ENCODE data around the gene CXCL12.

The CXCL12 gene

GRCh38 chr10:44370731-44371248, 14.1 kb downstream of the CXCL12 start:
- CTCF ChIA-PET: interaction anchor here (0.7 to 1.8 kb wide), 10 partner anchors 9 to 718 kb away, joined by 3 to 12 read pairs (median 4); partner anchors contain the start of gene CXCL12
- POLR2A ChIA-PET: no interaction called here

GRCh38 chr10:44369854-44370253, 15.0 kb downstream of the CXCL12 start:
- POLR2A ChIA-PET: no interaction called here
- CTCF ChIA-PET: interaction anchor here (1.4 to 1.5 kb wide), 2 partner anchors 678 to 686 kb away, joined by 3 to 4 read pairs; no protein-coding TSS in a partner anchor
- no peak overlapping the region for H3K4me3 ChIP-seq (ENCODE audit: low read depth, low read length)
- no peak for DNase-seq (ENCODE audit: low read depth, low spot score)
- TF ChIP-seq CTCF (IDR thresholded peaks at IDR 0.05; ENCODE audit: insufficient read depth, low read length, missing control alignments): no peak

More at GRCh38 chr10:44370731-44371248, 14.1 kb downstream of the CXCL12 start:
- no peak for TF ChIP-seq CTCF (IDR thresholded peaks at IDR 0.05; ENCODE audit: insufficient read depth, low read length, missing control alignments)
- no peak for DNase-seq (ENCODE audit: low read depth, low spot score)
- no peak overlapping the region for H3K4me3 ChIP-seq (ENCODE audit: low read depth, low read length)

GRCh38 chr10:44369296-44369695, 15.6 kb downstream of the CXCL12 start:
- ChIA-PET CTCF (interaction anchor here (1.3 to 1.5 kb wide), 2 partner anchors 18 to 678 kb away, joined by 3 read pairs; no protein-coding TSS in a partner anchor), POLR2A (no interaction called here)
- H3K4me3 ChIP-seq (ENCODE audit: low read depth, low read length): no peak overlapping the region
- DNase-seq (ENCODE audit: low read depth, low spot score): no peak
- no peak for TF ChIP-seq CTCF (IDR thresholded peaks at IDR 0.05; ENCODE audit: insufficient read depth, low read length, missing control alignments)

GRCh38 chr10:44368637-44369036, 16.3 kb downstream of the CXCL12 start:
- ChIA-PET POLR2A (no interaction called here), CTCF (interaction anchor here (1.3 to 1.5 kb wide), 2 partner anchors 8 to 18 kb away, joined by 3 to 4 read pairs; no protein-coding TSS in a partner anchor)
- no peak for DNase-seq (ENCODE audit: low read depth, low spot score)
- no peak overlapping the region for H3K4me3 ChIP-seq (ENCODE audit: low read depth, low read length)
- TF ChIP-seq CTCF (IDR thresholded peaks at IDR 0.05; ENCODE audit: insufficient read depth, low read length, missing control alignments): no peak

- H3K4me3 ChIP-seq (ENCODE audit: low read depth, low read length): no peak overlapping the region
- TF ChIP-seq CTCF (IDR thresholded peaks at IDR 0.05; ENCODE audit: insufficient read depth, low read length, missing control alignments): no peak
- ChIA-PET CTCF (interaction anchor here (1.1 to 1.5 kb wide), 9 partner anchors 10 to 677 kb away, joined by 3 to 6 read pairs (median 4); partner anchors contain the start of gene CXCL12), POLR2A (no interaction called here)
- DNase-seq (ENCODE audit: low read depth, low spot score): no peak
Observed at GRCh38 chr10:44366941-44367630, 17.8 kb downstream of the CXCL12 start.

- TF ChIP-seq CTCF (IDR thresholded peaks at IDR 0.05; ENCODE audit: insufficient read depth, low read length, missing control alignments): no peak
- ChIA-PET CTCF (no interaction called here), POLR2A (no interaction called here)
- DNase-seq (ENCODE audit: low read depth, low spot score): no peak
- no peak overlapping the region for H3K4me3 ChIP-seq (ENCODE audit: low read depth, low read length)
Observed at GRCh38 chr10:44364566-44364965, 20.3 kb downstream of the CXCL12 start.

Measured in AG04449 (cell line).